ENCODE measurements around the gene TXNDC15.
"Not testable (repeated sequence)": the region's sequence is repeated elsewhere in the genome, so short reads cannot be mapped to it uniquely, and the experiment has no call there.

Gene TXNDC15, protein sequence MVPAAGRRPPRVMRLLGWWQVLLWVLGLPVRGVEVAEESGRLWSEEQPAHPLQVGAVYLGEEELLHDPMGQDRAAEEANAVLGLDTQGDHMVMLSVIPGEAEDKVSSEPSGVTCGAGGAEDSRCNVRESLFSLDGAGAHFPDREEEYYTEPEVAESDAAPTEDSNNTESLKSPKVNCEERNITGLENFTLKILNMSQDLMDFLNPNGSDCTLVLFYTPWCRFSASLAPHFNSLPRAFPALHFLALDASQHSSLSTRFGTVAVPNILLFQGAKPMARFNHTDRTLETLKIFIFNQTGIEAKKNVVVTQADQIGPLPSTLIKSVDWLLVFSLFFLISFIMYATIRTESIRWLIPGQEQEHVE

DNA sequence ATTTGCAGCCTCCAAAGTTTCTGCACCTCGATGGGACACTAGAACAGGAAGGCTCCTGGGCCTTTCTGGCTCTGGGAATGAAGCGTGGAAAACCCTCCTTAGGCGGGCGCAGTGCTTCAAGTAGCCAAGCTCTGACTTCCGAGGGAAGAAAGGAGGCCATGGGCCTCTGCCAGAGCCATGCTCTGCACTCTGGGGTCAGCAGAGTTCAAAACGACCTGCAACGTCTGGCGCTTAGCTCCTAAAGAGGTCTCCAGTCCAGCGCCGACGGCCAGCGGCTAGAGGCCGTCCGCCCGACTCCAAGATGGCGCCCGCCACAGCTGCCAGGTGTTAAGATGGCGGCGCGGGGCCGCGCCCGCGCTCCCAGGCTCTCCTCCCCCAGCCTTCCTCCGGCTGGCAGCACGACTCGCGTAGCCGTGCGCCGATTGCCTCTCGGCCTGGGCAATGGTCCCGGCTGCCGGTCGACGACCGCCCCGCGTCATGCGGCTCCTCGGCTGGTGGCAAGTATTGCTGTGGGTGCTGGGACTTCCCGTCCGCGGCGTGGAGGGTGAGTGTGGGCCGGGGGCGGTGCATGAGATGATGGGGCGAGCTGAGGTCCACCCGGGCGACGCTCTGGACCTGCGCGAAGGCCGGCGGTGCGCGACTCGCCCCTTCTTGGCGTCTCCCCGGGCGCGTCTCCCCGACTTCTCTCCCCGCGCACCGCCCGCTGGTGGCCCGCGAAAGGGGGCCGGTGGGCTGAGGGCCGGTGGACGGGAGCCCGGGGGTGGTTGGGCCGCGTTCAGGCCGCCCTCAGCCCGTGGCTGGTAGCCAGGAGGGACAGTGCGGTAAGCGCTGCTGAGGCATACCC, at the start of gene TXNDC15:
Gene TXNDC15 (plus strand): TSS at position 385 of the 844 bp plus-strand sequence. CDS start 57 bp downstream, at position 442.
- DNase-seq (ENCODE audit: low read depth) = no peak

GRCh38 chr5:134824681-134825080, 49.5 kb upstream of the TXNDC15 start:
- DNase-seq (ENCODE audit: low read depth) = no peak

- DNase-seq (ENCODE audit: low read depth) = no peak
Measured at GRCh38 chr5:134825212-134825611, 49.0 kb upstream of the TXNDC15 start.

DNA sequence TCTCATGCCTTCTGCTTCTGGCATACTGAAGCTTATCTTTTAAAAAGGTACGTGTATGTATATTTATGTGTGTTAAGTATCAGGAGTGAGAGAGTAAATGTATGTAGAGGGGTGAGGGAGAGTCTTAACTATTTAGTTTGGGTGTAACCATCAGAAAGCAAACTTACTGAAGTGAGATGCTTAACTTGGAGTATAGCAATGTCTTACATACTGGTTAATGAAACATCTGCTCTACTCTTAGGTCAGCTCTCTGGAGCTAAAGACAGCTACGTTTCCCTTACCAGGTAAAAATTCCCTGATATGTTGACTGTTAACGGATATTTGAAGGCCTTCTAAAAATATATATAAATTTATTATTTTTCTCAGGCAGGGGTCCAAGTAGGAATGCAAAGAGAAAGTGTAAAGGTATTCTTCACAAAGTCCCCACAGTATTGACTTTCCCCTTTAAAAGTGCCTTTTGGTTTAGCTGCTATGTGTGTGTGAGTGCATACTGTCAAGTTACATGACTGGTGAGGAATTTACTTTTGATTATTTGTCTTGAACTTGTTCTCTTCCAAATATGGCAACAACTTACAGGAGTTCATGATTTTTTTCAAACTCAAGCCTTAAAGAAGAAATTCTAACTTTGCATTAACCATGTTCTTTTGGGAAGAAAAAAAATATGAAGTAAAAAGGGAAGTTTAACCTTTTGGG, 40.7 kb upstream of the TXNDC15 start:
- DNase-seq (ENCODE audit: low read depth) = peak; percentile 44

GRCh38 chr5:134835623-134836022, 38.5 kb upstream of the TXNDC15 start:
- no peak for DNase-seq (ENCODE audit: low read depth)

DNA sequence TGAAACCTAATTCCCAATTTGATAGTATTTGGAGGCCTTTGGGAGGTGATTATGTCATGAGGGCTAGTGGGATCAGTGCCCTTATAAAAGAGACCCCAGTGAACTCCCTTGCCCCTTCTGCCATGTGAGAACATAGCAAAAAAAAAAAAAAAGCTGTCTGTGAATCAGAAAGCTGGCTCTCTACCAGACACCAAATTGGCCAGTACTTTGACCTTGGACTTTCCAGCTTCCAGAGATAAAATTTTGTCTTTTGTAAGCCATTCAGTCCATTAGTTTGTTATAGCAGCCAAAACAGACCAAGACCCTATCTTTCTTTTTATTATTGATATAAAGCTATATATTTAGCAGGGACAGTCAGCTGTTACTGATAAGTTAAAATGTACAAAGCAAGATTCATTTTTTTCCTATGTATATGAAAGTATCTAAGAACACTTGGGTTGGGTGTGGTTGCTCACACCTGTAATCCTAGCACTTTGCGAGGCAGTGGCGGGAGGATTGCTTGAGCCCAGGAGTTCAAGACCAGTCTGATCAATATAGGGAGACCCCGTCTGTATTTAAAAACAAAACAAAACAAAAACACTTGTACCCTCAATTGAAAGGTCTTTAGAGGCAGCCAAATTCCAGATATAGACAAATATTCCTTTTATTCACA, 36.5 kb upstream of the TXNDC15 start:
- DNase-seq (ENCODE audit: low read depth) = no peak

GRCh38 chr5:134838361-134838760, 35.8 kb upstream of the TXNDC15 start:
- not testable (repeated sequence) for DNase-seq (ENCODE audit: low read depth)

GRCh38 chr5:134840811-134841210, 33.4 kb upstream of the TXNDC15 start:
- no peak for DNase-seq (ENCODE audit: low read depth)

DNA sequence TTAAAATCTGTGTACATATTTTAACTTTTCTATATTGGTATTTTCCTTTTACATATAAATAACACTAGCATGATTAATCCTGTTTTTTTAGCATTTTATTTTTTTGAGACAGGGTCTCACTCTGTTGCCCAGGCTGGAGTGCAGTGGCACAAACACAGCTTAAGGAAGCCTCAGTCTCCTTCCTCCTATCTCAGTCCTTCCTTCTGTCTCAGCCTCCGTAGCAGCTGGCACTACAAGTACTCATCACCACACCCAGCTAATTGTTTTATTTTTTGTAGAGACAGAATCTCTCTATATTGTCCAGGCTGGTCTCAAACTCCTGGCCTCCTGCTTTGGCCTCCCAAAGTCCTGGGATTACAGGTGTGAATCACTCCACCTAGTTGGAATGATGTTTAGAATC, 29.9 kb upstream of the TXNDC15 start:
- no peak for DNase-seq (ENCODE audit: low read depth)

GRCh38 chr5:134845335-134845851, 28.8 kb upstream of the TXNDC15 start:
- no peak for DNase-seq (ENCODE audit: low read depth)

- DNase-seq (ENCODE audit: low read depth) = peak; percentile 82
Measured at GRCh38 chr5:134845852-134846640, 28.1 kb upstream of the TXNDC15 start, which contains the start of gene C5orf24. Gene C5orf24, plus strand, starts transcription at chr5:134845968. Its CDS starts 8,933 bp downstream, at chr5:134854901.

DNA sequence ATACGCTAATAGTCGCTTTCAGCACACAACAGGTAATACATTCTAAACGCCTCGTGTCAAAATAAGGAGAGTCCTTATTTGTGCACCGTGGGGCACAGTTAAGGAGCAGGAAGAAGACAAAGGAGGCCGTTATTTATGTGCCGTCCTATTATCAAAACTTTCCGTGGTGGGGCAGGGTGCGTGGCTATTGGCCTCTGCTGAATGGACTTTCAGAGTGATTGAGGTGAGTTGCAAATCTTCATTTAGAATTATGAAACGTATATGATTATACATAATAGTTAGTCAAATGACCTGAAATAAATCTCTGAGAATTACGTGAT, 27.6 kb upstream of the TXNDC15 start:
- no peak for DNase-seq (ENCODE audit: low read depth)

DNA sequence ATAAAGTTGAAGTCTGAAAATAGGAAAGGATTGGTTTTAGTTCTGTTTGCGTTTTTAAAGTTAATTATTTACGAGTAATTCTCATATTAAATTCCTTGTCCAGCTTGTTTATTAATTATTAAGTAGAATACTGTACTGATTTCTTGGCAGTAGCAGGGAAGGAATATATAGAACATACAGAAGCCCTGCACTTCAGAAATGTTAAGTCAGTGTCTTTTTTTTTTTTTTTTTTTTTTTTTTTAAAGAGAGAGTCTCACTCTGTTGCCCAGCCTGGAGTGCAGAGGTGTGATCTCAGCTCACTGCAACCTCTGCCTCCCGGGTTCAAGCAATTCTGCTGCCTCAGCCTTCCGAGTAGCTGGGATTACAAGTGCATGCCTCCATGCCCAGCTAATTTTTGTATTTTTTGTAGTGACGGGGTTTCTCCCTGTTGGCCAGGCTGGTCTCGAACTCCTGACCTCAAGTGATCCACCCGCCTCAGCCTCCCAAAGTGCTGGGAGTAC, 24.7 kb upstream of the TXNDC15 start:
- DNase-seq (ENCODE audit: low read depth) = not testable (repeated sequence)

GRCh38 chr5:134851307-134851923, 22.8 kb upstream of the TXNDC15 start:
- DNase-seq (ENCODE audit: low read depth) = no peak

DNA sequence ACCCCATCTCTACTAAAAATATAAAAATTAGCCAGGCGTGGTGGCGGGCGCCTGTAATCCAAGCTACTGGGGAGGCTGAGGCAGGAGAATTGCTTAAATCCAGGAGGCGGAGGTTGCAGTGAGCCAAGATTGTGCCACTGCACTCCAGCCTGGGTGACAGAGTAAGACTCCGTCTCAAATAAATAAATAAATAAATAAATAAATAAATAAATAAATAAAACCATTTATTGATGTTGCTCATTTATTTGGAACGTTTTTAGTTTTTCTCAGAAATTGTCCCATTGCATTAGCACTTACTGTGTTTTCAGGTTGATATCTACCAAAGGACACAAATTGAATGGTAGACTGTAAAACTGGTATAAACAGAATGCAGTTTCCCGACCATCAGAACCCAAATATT, 17.7 kb upstream of the TXNDC15 start:
- not testable (repeated sequence) for DNase-seq (ENCODE audit: low read depth)

GRCh38 chr5:134857401-134857800, 16.8 kb upstream of the TXNDC15 start:
- no peak for DNase-seq (ENCODE audit: low read depth)

DNA sequence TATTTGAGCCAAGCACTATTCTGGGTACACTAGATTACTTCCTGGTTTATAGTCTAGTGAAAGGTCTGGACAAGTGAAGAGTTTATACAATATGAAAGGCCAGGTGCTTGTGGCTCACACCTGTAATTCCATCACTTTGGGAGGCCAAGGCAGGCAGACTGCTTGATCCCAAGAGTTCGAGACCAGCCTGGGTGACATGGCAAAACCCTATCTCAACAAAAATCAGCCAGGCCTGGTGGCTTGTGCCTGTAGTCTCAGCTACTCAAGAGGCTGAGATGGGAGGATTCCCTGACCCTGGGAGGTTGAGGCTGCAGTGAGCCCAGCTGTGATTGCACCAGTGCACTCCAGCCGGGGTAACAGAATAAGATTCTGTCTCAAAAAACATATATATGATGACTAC, 9.5 kb upstream of the TXNDC15 start:
- no peak for DNase-seq (ENCODE audit: low read depth)

DNA sequence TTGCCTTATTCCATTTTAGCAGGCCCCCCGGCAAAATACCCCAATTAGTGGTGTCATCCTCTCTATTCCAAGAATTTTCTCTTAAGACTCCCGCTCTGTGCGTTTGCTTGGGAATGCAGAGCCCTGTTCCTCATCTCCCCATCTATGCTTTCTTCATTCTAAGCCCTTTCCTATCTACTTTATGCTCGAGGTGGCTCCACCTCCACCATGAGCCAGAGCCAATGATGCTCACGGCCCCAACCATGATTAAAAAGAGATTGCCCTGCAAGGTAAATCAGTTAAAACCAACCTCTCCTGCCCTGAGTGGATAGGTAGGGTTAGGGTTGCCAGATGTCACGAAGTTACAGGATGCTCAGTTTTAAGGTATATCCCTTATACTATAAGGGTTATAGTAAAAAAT, 677 bp upstream of the TXNDC15 start:
- no peak for DNase-seq (ENCODE audit: low read depth)

DNA sequence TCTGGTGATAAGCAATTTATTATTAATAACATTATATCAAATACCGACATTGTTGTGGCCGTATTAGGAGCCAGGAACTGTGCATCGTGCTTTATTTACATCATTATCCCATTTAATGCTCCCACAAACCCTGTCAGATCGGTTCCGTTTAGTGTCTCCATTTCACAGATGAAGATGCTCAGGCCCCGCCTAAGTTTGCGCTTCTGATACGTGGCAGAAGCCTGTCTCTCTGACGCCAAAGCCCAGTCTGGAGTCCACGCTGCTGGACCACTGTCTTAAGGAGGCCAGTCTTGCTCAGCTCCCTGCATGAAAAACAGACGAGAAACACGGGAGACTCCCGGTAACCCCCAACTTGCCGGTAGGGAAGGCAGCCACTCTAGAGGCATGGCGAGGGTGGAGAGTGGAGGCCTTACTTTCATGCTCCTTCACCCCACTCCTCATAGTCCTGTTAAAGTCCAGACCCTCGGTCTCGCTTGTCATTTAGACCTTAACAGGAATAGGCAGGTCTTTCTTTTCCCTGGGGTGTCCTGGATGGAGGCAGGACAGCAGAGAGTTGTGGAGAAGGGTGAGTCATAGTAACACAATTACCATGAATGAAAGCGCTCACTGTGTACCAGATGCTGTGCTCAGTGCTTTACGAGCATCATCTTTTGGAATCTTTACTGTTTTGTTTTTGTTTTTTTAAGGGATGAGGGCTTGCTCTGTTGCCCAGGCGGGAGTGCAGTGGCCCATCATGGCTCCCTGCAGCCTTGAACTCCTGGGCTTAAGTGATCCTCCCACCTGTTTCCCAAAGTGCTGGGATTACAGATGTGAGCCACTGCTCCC, 872 bp downstream of the TXNDC15 start:
- DNase-seq (ENCODE audit: low read depth) = peak; percentile 65
